Nucleus accumbens (tissue), 56 donors: Measurements from ENCODE around the gene RAE1.
A peak's percentile ranks its signal among the peaks of the same experiment; 100 is the strongest.
"Not testable (repeated sequence)": the region's sequence is repeated elsewhere in the genome, so short reads cannot be mapped to it uniquely, and the experiment has no call there.

Experiments used
- DNase-seq, 56 donors: peaks; one replicate each; lab custom pipeline; 2025; lab: John Stamatoyannopoulos, UW

The RAE1 gene

DNA sequence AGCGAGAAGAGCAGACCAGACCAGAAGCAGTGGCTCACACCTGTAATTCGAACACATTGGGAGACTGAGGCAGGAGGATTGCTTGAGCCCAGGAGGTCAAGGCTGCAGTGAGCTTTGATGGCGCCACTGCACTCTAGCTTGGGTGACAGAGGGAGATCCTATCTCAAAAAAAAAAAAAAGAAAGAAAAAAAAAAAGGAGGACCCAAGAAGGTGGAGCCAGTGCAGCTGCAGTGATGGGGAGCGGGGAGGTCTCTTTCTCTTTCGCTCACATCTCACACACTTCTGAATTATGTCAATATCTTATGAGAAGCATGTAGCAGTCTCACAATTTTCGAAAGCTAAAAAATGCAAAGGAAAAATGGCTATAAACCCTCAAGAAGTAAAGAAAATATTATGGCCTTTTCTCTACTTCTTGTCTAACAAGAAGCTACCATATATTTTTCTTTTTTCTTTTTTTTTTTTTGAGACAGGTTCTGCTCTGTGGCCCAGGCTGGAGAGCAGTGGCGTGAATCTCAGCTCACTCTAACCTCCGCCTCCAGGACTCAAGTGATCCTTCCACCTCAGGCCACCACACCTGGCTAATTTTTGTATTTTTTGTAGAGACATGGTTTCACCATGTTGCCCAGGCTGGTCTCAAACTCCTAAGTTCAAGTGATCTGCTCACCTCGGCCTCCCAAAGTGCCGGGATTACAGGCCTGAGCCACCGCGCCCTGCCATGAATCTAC is 25.3 kb upstream of the RAE1 start:
- DNase-seq: no peak

DNA sequence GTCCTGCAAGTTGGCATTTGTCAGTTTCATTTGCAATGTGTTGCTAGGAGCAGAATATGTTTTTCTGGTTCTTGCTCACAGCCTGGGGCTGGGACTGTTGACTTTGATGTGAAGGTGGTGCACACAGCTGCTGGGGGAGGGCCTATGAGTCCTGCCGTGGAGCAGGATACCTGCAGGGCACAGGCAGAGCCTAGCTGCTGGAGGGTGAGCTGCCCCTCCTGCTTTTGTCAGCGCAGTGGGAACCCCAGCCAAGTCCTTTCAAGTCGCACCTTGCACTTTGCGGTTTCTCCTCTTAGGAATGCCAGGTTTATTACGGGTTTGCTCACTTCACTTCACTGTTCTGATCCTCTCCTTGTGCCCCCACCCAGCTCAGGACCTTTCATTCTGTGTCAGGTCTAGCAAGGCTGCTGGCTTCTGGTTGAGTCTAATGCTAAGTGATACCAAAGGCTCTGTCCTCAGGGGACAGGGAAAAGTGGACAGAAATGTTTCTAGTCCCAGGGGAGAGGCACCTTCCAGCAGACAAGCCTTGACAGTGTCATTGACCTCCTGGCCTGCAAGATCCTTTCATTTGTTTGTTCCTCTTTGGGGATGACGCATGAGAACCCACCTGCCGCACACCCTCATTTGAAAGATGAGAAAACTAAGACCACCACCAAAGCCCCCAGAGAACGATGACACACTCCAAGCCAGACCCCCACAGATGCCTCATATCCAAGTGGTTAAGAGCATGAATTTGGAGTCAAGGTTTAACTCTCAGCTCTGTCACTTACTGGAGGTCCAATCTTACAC is 24.2 kb upstream of the RAE1 start:
- no peak for DNase-seq

DNA sequence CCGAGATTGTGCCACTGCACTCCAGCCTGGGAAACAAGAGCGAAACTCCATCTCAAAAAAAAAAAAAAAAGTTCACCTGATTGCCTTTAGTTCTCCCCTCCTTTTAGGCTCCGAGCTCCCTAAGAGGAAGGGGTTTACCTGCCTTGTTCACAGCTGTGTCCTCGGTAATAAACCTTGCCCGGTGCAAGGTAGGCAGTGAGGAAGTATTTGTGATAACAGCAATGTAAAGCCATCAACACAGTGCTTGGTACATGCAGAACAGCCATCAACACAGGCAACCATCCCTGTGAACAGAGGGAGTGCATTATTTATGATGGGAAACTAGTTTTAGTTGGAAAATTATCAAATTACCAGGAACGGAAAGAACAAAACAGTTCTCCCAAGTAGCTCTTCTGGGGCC is 23.2 kb upstream of the RAE1 start:
- DNase-seq: no peak

DNA sequence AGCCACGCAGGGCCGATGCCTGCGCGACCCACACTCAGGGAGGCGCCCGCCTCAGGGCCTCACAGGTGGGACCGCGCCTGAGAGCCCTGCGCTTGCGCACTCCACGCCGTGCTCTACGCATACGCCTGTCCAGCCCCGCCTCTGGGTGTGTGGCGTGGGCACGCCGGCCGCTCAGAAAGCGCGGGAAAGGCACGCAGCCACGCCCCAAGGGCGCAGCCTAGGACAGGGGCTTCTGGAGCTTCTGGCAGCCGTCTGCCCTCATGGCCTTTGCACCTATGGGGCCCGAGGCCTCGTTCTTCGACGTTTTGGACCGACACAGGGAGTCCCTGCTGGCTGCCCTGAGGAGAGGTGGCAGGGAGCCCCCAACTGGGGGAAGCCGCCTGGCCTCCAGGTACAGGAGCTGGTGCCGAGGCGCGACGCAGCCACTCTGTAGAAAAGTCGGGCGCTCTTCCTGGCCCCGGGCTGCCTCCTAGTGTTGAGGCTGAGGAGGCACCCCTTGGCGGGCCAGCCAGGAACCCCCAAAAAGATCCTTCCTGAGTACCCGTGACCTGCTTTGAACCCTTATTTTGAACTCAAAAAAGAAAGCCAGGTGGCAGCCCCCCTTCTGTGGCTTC is 21.3 kb upstream of the RAE1 start, which contains the start of gene SPO11:
Gene SPO11, plus strand, starts transcription at position 196 of the 614 bp plus-strand sequence. Its CDS starts 65 bp downstream, at position 261.
- peak in 1 of 56 donors; percentile 12 for DNase-seq

DNA sequence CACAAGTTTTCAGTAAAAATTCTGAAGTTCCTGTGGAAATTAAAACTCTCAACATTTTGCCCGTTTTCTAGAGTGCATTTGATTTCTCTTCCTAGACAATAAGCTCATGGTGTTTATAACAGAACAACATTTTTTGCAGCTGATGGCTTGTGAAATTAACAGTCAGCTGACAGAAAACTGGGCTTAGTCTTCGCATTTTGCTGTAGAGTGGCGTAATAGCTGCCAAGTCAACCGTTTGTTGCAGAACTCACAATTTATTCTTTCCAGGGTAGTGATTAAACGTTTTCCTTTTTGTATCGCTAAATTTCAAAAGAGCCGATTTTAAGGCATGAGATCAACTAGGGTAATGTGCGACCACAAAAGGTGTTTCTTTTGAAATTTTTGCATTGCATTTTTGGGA is 20.1 kb upstream of the RAE1 start:
- peak in 6 of 56 donors; percentile 11 to 36 (median 20) for DNase-seq

DNA sequence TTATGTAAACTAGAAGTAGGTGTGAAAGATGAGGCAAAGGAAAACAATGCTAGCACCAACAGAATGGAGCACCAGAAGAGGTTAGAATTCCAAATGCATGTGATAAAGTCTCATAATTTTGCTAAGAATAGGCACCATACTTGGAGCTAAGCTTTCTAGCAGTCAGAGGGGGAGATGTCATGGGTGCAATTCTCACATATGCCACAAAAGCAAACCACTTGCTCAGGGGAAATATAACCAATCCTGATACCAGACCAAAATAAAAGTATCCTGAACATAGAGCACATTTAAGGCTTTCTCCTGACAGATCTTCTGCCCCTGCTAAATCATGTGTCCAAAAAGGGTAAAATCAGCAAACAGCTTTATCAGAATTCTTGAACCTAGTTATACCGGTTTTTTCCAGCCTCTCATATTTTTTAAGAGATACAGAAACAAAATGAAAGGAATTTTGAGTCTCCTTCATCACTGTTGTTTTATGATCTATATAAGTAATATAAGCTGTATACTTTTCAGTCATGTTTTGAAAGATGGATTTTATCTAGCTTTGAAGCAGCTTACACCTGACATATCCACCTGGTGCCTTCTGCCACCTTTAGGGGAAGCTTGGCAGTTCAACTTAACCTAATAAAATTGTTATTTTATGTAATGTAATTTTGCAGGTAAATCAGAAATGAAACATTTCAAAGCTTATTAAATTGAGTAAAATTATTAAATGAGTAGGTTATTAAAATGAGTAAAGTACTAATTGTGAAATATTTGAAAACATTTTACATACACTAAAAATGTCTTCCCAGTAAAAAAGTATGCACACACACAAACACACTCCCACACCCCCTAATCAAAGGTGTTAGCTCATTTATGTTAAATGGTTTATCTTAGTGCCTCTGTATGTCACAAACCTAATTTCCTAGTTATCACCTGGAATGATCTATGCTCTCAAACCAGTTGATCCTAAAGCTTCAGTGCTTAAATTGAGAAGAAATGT is 18.7 kb upstream of the RAE1 start:
- no peak for DNase-seq

DNA sequence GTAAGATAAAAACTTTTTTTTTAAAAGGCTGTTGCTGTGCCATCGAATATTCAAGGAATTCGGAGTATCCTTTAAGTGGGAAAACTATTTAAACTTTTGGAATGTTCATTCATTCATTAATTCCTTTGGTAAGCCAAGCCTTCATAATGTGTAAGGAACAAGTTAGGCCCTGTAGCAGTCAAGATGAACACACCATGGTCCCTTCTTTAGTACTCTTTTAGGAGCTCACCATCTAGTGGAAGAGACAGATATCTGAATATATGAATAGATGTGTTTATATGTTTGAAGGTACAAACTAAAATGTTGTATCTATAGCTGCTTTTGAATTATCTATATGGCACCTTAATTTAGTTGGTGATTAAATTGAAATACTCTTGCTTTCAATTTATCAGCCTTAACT is 15.7 kb upstream of the RAE1 start:
- no peak for DNase-seq

DNA sequence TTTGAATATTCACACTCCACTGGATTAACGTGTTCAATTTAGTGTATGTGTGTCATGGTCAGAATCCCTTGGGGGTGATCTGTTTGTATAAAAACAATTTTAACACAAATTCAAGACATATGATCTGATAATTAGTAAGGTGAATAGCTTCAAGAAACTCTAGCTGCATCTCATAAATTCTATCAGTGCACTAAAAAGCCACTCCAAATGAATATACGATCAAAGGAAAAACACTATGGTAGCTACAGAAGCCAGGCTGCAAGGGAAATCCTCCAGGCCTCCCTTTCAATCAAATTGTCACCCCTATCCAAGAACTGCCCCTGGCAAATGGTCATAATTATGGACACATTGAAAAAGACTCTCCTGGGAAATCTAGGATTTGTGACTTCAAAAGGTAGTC is 9.4 kb upstream of the RAE1 start:
- no peak for DNase-seq

DNA sequence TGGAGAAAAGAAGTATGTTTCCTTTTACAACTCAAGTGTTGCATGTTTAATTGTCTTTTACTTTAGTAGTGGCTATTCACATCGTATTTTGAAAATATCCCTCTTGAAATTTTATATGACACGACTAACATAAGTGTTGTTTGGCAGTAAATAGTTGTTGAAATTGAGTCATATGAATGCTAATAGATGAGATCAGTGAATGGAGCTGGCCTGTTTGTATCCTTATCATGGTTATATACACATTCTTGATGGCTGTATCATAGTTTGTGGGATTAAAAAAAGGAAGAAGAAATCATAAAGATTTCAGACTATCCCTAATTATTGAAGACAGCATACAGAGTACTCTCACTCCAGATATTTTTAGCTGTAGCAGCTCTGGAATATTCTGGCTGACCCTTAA is 8.2 kb upstream of the RAE1 start:
- no peak for DNase-seq

DNA sequence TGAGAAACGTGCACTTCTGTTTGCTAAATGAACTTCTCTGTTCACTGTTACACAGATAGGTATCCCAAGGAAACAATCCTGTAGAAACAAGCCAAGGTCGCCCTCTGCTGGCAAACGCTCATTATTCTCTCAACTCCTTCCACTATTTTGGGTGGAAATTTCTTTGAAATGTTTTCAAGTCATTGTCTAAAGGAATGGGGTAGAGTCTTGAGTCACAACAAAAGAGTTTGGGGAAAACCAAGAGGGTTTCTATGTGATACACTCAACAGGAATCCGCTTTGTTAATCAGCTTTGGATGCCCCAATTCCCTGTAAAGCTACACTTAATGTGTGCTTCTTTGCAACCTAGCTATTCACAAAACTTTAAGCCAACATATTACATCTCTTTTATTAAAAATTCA is 4.6 kb upstream of the RAE1 start:
- DNase-seq: peak in 47 of 56 donors; percentile 3 to 91 (median 52)

DNA sequence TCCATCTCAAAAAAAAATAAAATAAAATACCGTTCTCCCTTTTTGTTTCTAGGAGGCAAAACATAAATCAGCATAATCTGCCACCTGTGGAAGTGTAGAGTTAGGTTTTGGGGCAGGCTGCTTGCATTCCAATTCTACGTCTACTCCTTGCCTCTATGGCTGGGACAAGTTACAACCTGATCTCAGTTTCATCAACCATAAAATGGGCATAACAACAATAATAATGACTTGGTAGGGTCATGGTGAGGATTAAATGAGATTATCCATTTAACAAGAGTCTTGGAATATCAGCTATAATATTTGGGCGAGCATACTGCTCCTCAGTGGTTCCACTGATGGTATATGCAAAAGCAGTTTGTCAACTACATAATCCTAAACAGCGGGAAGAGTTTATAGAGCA is 3.7 kb upstream of the RAE1 start:
- no peak for DNase-seq

DNA sequence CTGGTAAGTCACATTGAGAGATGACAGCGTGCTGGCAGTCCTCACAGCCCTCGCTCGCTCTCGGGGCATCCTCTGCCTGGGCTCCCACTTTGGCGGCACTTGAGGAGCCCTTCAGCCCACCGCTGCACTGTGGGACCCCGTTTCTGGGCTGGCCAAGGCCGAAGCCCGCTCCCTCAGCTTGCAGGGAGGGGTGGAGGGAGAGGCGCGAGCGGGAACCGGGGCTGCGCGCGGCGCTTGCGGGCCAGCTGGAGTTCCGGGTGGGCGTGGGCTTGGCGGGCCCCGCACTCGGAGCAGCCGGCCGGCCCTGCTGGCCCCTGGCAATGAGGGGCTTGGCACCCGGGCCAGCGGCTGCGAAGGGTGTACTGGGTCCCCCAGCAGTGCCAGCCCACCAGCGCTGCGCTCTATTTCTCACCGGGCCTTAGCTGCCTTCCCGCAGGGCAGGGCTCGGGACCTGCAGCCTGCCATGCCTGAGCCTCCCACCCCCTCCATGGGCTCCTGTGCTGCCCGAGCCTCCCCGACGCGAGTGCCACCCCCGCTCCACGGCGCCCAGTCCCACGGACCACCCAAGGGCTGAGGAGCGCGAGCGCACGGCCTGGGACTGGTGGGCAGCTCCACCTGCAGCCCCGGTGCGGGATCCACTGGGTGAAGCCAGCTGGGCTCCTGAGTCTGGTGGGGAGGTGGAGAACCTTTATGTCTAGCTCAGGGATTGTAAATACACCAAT is 2.7 kb upstream of the RAE1 start:
- not testable (repeated sequence) for DNase-seq

DNA sequence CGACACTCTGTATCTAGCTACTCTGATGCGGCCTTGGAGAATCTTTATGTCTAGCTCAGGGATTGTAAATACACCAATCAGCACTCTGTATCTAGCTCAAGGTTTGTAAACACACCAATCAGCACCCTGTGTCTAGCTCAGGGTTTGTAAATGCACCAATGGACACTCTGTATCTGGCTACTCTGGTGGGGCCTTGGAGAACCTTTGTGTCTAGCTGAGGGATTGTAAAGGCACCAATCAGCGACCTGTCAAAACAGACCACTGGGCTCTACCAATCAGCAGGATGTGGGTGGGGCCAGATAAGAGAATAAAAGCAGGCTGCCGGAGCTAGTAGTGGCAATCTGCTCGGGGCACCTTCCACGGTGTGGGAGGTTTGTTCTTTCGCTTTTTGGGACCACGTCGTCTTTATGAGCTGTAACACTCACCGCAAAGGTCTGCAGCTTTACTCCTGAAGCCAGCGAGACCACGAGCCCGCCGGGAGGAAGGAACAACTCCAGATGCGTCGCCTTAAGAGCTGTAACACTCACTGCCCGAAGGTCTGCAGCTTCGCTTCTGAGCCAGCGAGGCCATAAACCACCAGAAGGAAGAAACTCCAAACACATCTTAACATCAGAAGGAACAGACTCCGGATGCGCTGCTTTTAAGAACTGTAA is 2.0 kb upstream of the RAE1 start:
- DNase-seq: not testable (repeated sequence)

DNA sequence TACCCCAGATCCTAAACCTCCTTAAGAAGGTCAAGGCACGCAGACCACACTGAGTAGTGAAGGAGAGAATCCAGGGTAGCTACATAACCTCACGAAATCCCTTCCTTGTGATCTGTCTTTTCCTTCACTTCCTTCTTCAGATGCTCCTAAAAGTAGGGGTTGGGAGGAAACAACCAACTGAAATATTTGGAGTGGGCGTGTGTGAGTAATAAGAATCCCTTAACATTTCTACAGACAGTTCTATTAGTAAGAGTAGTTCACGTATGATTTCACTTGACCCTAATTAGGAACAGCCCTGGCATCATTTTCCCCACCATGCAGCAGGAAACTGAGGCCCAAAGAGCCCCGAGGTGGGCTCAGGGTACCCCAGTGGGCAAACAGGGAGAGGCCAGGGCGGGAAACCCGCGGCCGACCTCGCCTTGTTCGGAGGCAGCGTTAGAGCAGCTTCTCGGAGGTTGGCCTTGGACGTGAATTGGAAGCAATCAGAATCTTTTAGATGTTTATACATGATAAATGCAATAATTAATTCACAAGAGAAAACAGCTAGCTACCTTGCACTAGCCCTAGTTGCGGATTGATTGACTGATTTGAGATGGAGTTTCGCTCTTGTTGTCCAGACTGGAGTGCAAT is 859 bp upstream of the RAE1 start:
- DNase-seq: no peak

DNA sequence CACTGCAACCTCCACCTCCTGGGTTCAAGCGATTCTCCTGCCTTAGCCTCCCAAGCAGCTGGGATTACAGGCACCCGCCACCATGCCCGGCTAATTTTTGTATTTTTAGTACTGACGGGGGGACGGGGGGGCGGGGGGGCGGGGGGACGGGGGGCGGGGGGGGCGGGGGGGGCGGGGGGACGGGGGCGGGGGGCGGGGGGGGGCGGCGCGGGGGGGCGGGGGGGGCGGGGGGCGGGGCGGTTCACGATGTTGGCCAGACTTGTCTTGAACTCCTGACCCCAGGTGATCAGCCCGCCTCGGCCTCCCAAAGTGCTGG is 371 bp upstream of the RAE1 start:
- not testable (repeated sequence) for DNase-seq

DNA sequence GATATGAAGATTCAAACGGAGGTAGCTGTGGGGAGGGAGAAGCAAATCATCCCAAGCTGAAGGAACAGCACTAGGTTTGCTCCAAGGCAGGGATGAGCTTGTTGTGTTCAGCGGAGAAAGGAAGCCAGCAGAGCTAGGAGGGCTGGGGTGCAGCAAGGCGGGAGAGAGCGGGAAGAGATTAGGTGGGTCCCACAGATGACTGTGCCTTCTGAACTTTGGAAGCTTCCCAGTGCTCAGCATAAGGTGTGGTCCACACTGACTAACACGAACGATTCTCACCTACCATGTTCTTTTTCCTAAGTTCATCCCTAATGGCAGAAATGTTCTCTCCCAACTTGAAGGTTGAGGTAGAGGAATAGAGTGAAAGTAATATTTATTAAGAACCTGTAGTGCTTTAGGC is 1.2 kb downstream of the RAE1 start:
- no peak for DNase-seq

DNA sequence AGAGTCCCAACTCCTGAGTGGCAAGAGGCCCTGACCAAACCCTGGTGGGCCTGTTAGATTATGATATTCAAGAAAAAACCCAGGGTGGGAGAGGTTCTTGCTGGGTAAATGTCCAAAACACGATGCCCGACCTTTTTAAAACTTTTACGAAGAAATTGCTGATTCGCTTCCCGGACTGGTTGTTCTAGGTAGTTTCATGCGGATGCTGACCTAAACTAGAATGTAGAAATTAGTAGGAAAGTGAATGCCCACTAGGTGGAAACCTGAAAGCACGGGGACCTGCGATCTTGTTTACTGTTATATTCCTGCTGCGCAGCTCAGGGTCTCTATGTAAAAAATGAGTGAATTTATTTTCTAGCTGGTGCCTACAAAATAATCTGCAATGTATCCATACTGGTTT is 2.3 kb downstream of the RAE1 start:
- DNase-seq: no peak

DNA sequence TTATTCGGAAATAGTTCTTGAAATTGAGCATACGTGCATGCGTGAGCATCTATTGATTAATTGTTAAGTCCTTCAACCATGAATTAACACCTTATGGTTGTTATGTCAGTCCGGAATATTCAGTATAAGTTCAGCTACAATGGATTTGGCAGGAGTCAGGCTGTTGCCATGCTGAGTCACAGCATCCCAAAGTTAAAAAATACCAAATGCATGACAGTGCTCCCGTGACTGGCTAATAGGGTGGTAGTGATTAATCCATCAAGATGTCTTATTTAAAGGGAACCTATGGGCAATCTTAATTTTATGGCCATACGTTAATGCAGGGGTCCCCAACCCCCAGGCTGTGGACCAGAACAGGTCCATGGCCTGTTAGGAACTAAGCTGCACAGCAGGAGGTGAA is 10.5 kb downstream of the RAE1 start:
- DNase-seq: no peak

DNA sequence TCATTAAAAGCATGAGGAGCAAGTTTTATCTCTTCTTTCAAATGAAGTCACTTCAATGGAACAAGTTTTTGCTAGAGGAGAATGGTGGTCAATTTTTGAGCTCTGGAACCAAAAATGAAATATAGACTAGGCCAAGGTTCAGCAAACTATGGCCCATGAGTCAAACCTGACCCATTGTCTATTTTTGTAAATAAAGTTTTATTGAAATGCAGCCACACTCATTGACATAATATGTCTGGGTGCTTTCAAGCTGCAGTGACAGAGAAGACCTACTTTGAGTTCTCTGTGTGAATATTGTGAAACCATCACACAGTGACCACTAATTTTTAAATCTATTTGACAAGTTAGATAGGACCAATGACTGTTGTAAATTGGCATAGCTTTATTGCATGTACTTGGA is 13.4 kb downstream of the RAE1 start:
- no peak for DNase-seq
